ENCODE measurements around the gene PIGH. TPM values are rescaled to one million over a fixed set of nuclear protein-coding genes. Genes with fewer than 3 reads are reported as not detected.

The PIGH gene
- total RNA-seq, 4 donors from 2014 or later, result 20.5 to 31.9 (median 27.7) TPM

GRCh38 chr14:67569011-67569650, 30.9 kb downstream of the PIGH start:
- WGBS, 2 donors (ENCODE audit: low coverage in 1 of 2), result 29 to 78% methylated on average over 1 to 2 of the region's 11 CpGs
- Histone ChIP-seq H3K36me3 (peaks cover 0 to 1% of the 10 kb centered on the region in 2 donors), H3K27ac (no peak overlapping the region), H3K27me3 (no peaks in the 10 kb centered on the region), H3K4me3 (no peak overlapping the region), H3K4me1 (no peaks in the 10 kb centered on the region), H3K9me3 (no peaks in the 10 kb centered on the region)
- ATAC-seq, result no peak
- TF ChIP-seq, protein P1, sequence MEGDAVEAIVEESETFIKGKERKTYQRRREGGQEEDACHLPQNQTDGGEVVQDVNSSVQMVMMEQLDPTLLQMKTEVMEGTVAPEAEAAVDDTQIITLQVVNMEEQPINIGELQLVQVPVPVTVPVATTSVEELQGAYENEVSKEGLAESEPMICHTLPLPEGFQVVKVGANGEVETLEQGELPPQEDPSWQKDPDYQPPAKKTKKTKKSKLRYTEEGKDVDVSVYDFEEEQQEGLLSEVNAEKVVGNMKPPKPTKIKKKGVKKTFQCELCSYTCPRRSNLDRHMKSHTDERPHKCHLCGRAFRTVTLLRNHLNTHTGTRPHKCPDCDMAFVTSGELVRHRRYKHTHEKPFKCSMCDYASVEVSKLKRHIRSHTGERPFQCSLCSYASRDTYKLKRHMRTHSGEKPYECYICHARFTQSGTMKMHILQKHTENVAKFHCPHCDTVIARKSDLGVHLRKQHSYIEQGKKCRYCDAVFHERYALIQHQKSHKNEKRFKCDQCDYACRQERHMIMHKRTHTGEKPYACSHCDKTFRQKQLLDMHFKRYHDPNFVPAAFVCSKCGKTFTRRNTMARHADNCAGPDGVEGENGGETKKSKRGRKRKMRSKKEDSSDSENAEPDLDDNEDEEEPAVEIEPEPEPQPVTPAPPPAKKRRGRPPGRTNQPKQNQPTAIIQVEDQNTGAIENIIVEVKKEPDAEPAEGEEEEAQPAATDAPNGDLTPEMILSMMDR (IDR thresholded peaks at IDR 0.05), result no peak
- no peak for TF ChIP-seq POLR2A (IDR thresholded peaks at IDR 0.05)
- TF ChIP-seq EP300 (IDR thresholded peaks at IDR 0.05), result no peak
- no peak for TF ChIP-seq POLR2AphosphoS5 (IDR thresholded peaks at IDR 0.05)

DNA sequence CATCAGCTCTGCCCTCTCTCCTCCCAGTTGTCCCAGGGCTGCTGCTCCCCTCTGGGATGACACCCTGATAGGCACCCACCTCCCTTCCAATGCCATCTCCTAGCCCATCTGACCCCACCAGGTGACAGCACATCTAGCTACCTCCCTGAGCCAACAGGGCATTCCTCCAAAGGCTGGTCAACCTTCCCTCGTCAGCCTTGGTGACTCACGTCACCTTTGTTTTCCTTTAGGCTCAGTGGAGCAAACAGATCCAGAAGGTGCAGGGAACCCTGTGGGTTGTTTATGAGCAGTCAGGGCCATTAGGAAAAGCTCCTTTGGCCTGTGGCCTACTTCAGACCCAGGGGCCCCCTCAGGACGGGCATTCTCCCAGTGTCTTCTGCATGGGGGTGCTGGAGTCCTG, 32.4 kb downstream of the PIGH start:
- H3K4me1 ChIP-seq, result no peaks in the 10 kb centered on the region
- no peaks in the 10 kb centered on the region for H3K27me3 ChIP-seq
- 62% methylated on average over 2 of the region's 3 CpGs; no CpG with 5 or more reads in 1 of the 2 donors for WGBS, 2 donors (ENCODE audit: low coverage in 1 of 2)
- H3K9me3 ChIP-seq, result no peaks in the 10 kb centered on the region
- no peak overlapping the region for H3K27ac ChIP-seq
- ATAC-seq, result no peak
- peaks cover 0 to 7% of the 10 kb centered on the region in 2 donors for H3K36me3 ChIP-seq
- no peak for TF ChIP-seq POLR2AphosphoS5 (IDR thresholded peaks at IDR 0.05)
- TF ChIP-seq, protein P1 (IDR thresholded peaks at IDR 0.05), result no peak
- TF ChIP-seq POLR2A (IDR thresholded peaks at IDR 0.05), result no peak
- TF ChIP-seq EP300 (IDR thresholded peaks at IDR 0.05), result no peak
- no peak overlapping the region for H3K4me3 ChIP-seq

- H3K27ac ChIP-seq, result no peak overlapping the region
- peaks cover 0 to 14% of the 10 kb centered on the region in 2 donors for H3K36me3 ChIP-seq
- no peak overlapping the region for H3K4me3 ChIP-seq
- no peaks in the 10 kb centered on the region for H3K27me3 ChIP-seq
- peak; percentile 62 for ATAC-seq
- no peak for TF ChIP-seq EP300 (IDR thresholded peaks at IDR 0.05)
- TF ChIP-seq POLR2A (IDR thresholded peaks at IDR 0.05), result no peak
- TF ChIP-seq, protein P1 (IDR thresholded peaks at IDR 0.05), result no peak
- TF ChIP-seq POLR2AphosphoS5 (IDR thresholded peaks at IDR 0.05), result no peak
- no peaks in the 10 kb centered on the region for H3K4me1 ChIP-seq
- no peaks in the 10 kb centered on the region for H3K9me3 ChIP-seq
- WGBS, 2 donors (ENCODE audit: low coverage in 1 of 2), result 0 to 80% methylated on average over 1 to 5 of the region's 6 CpGs
Observed at GRCh38 chr14:67566908-67567307, 33.2 kb downstream of the PIGH start.

GRCh38 chr14:67564236-67564635, 35.8 kb downstream of the PIGH start:
- ATAC-seq, result no peak
- Histone ChIP-seq H3K4me1 (no peaks in the 10 kb centered on the region), H3K4me3 (no peak overlapping the region), H3K9me3 (no peaks in the 10 kb centered on the region), H3K36me3 (peaks cover 0 to 16% of the 10 kb centered on the region in 2 donors), H3K27ac (no peak overlapping the region), H3K27me3 (no peaks in the 10 kb centered on the region)
- 76 to 78% methylated on average over 3 to 4 of the region's 5 CpGs for WGBS, 2 donors (ENCODE audit: low coverage in 1 of 2)
- no peak for TF ChIP-seq POLR2AphosphoS5 (IDR thresholded peaks at IDR 0.05)
- no peak for TF ChIP-seq POLR2A (IDR thresholded peaks at IDR 0.05)
- TF ChIP-seq EP300 (IDR thresholded peaks at IDR 0.05), result no peak
- TF ChIP-seq, protein P1 (IDR thresholded peaks at IDR 0.05), result no peak

DNA sequence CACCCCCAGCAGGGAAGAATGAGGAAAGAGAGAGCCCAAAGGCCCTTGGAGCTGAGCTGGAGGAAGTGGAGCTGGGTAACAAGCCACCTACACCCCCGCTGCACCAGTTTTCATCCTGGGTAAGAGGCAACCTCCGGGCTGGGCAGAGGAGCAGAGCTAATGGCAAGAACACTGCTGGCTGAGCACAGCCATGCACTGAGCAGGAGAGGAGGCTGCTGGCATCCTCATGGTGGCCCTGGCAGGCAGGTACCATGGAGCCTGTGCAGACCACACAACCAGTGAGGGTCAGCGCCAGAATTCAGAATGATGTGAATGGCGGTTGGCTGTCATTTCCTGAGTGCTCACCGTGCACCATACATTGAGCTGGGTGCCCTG, 37.3 kb downstream of the PIGH start:
- no peaks in the 10 kb centered on the region for H3K4me1 ChIP-seq
- no peak for TF ChIP-seq POLR2A (IDR thresholded peaks at IDR 0.05)
- TF ChIP-seq, protein P1 (IDR thresholded peaks at IDR 0.05), result no peak
- TF ChIP-seq EP300 (IDR thresholded peaks at IDR 0.05), result no peak
- no peak for TF ChIP-seq POLR2AphosphoS5 (IDR thresholded peaks at IDR 0.05)
- no peak for ATAC-seq
- H3K36me3 ChIP-seq, result peaks cover 0 to 16% of the 10 kb centered on the region in 2 donors
- no peaks in the 10 kb centered on the region for H3K27me3 ChIP-seq
- H3K4me3 ChIP-seq, result no peak overlapping the region
- 80% methylated on average over 1 of the region's 5 CpGs; no CpG with 5 or more reads in 1 of the 2 donors for WGBS, 2 donors (ENCODE audit: low coverage in 1 of 2)
- H3K9me3 ChIP-seq, result no peaks in the 10 kb centered on the region
- no peak overlapping the region for H3K27ac ChIP-seq
